ENCODE results near the gene ALDH3A2.

DNA sequence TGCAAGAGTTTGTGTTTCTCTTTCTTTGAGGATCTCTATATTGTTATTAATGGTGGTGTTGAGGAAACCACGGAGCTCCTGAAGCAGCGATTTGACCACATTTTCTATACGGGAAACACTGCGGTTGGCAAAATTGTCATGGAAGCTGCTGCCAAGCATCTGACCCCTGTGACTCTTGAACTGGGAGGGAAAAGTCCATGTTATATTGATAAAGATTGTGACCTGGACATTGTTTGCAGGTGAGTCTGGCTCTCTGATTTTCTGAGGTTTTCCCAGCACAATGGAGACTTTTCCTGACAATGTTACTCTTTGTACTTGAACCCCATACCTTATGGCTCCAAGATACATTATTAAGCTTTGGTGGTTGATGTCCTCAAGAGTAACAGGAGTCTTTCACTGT is 7.8 kb downstream of the ALDH3A2 start:
- TF ChIP-seq, protein P1, sequence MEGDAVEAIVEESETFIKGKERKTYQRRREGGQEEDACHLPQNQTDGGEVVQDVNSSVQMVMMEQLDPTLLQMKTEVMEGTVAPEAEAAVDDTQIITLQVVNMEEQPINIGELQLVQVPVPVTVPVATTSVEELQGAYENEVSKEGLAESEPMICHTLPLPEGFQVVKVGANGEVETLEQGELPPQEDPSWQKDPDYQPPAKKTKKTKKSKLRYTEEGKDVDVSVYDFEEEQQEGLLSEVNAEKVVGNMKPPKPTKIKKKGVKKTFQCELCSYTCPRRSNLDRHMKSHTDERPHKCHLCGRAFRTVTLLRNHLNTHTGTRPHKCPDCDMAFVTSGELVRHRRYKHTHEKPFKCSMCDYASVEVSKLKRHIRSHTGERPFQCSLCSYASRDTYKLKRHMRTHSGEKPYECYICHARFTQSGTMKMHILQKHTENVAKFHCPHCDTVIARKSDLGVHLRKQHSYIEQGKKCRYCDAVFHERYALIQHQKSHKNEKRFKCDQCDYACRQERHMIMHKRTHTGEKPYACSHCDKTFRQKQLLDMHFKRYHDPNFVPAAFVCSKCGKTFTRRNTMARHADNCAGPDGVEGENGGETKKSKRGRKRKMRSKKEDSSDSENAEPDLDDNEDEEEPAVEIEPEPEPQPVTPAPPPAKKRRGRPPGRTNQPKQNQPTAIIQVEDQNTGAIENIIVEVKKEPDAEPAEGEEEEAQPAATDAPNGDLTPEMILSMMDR (IDR thresholded peaks at IDR 0.05; ENCODE audit: control extremely low read depth in 1 of 3, insufficient read depth in 1 of 3, low read depth in 1 of 3, low read length in 3 of 3), result no peak
- TF ChIP-seq MAFK (IDR thresholded peaks at IDR 0.05; ENCODE audit: low read depth, low read length) (no peak), YY1 (IDR thresholded peaks at IDR 0.05; ENCODE audit: low read depth, low read length) (no peak), EP300 (IDR thresholded peaks at IDR 0.05; ENCODE audit: borderline replicate concordance in 1 of 2, low read depth in 2 of 2, low read length in 2 of 2) (no peak), PHF8 (conservative IDR thresholded peaks at IDR 0.05; ENCODE audit: low read depth, low read length) (no peak), GABPA (IDR thresholded peaks at IDR 0.05; ENCODE audit: borderline replicate concordance, insufficient read depth, low read length) (no peak), EZH2 (IDR thresholded peaks at IDR 0.05; ENCODE audit: low read depth, low read length, severe bottlenecking) (no peak)

All from H1 (cell line).